Activated CD4-positive, alpha-beta T cell treated with anti-CD3 and anti-CD28 coated beads, Interleukin-2, Interleukin-4, amounts not matched to agents 100 ng/mL and 50 ng/mL, durations not matched to agents 16 hours and 8 hours (primary cell): ENCODE measurements around the gene RMI1.
"Not testable (repeated sequence)": the region's sequence is repeated elsewhere in the genome, so short reads cannot be mapped to it uniquely, and the experiment has no call there.

Source experiments
- DNase-seq: peaks from one replicate; pipeline ENCODE4 v3.0.0-alpha.2; 2020; ENCODE audit warnings: low spot score

The RMI1 gene

GRCh38 chr9:84007662-84008061 lies 27.1 kb downstream of the RMI1 start:
- no peak for DNase-seq

- no peak for DNase-seq
These were observed 43.5 kb downstream of the RMI1 start for GRCh38 chr9:84024041-84024575.

- DNase-seq, result no peak
These were observed 46.6 kb downstream of the RMI1 start for GRCh38 chr9:84027201-84027600.

GRCh38 chr9:84031534-84031933 lies 50.9 kb downstream of the RMI1 start:
- DNase-seq, result no peak

- DNase-seq, result not testable (repeated sequence)
These were observed 61.3 kb downstream of the RMI1 start for GRCh38 chr9:84041857-84042256.

- DNase-seq, result no peak
These were observed 65.0 kb downstream of the RMI1 start for GRCh38 chr9:84045481-84046097.
